ENCODE results near the gene CYB5D1. TPM values are rescaled to one million over a fixed set of nuclear protein-coding genes. Genes with fewer than 3 reads are reported as not detected.
A peak's percentile ranks its signal among the peaks of the same experiment; 100 is the strongest.

CYB5D1 gene
- total RNA-seq, 1 experiment from 2014 or later, result 10.2 TPM

GRCh38 chr17:7838090-7839075 is 19.4 kb upstream of the CYB5D1 start:
- Histone ChIP-seq H3K4me3 (ENCODE audit: insufficient read depth, low read depth, low read length) (peak overlapping the region; percentile 16; the same call in 1 of the 2 replicates), H3K27me3 (ENCODE audit: control insufficient read depth, insufficient read depth, low read length) (peaks cover 40% of the 10 kb centered on the region), H3K36me3 (replicated peaks; ENCODE audit: control insufficient read depth, insufficient read depth, low read length) (no peaks in the 10 kb centered on the region)
- DNase-seq, result peak; percentile 83

GRCh38 chr17:7839190-7839875 is 18.5 kb upstream of the CYB5D1 start:
- peak; percentile 30 for DNase-seq
- Histone ChIP-seq H3K4me3 (ENCODE audit: insufficient read depth, low read depth, low read length) (no peak overlapping the region), H3K36me3 (replicated peaks; ENCODE audit: control insufficient read depth, insufficient read depth, low read length) (no peaks in the 10 kb centered on the region), H3K27me3 (ENCODE audit: control insufficient read depth, insufficient read depth, low read length) (peaks cover 37% of the 10 kb centered on the region)

- peaks cover 35% of the 10 kb centered on the region for H3K27me3 ChIP-seq (ENCODE audit: control insufficient read depth, insufficient read depth, low read length)
- H3K36me3 ChIP-seq (replicated peaks; ENCODE audit: control insufficient read depth, insufficient read depth, low read length), result no peaks in the 10 kb centered on the region
- DNase-seq, result peak; percentile 21
- H3K4me3 ChIP-seq (ENCODE audit: insufficient read depth, low read depth, low read length), result no peak overlapping the region
These were observed 17.9 kb upstream of the CYB5D1 start for GRCh38 chr17:7839876-7840261.

- peaks cover 38% of the 10 kb centered on the region for H3K27me3 ChIP-seq (ENCODE audit: control insufficient read depth, insufficient read depth, low read length)
- DNase-seq, result no peak
These were observed 17.4 kb upstream of the CYB5D1 start for GRCh38 chr17:7840441-7840840.

GRCh38 chr17:7840875-7841274 is 16.9 kb upstream of the CYB5D1 start:
- no peaks in the 10 kb centered on the region for H3K36me3 ChIP-seq (replicated peaks; ENCODE audit: control insufficient read depth, insufficient read depth, low read length)
- peaks cover 39% of the 10 kb centered on the region for H3K27me3 ChIP-seq (ENCODE audit: control insufficient read depth, insufficient read depth, low read length)

More at GRCh38 chr17:7840441-7840840, 17.4 kb upstream of the CYB5D1 start:
- no peaks in the 10 kb centered on the region for H3K36me3 ChIP-seq (replicated peaks; ENCODE audit: control insufficient read depth, insufficient read depth, low read length)
- H3K4me3 ChIP-seq (ENCODE audit: insufficient read depth, low read depth, low read length), result no peak overlapping the region

GRCh38 chr17:7841396-7841914 is 16.3 kb upstream of the CYB5D1 start:
- H3K27me3 ChIP-seq (ENCODE audit: control insufficient read depth, insufficient read depth, low read length), result peaks cover 39% of the 10 kb centered on the region
- peak; percentile 90 for DNase-seq
- no peaks in the 10 kb centered on the region for H3K36me3 ChIP-seq (replicated peaks; ENCODE audit: control insufficient read depth, insufficient read depth, low read length)
- peak overlapping the region; percentile 86 for H3K4me3 ChIP-seq (ENCODE audit: insufficient read depth, low read depth, low read length)

More at GRCh38 chr17:7840875-7841274, 16.9 kb upstream of the CYB5D1 start:
- no peak overlapping the region for H3K4me3 ChIP-seq (ENCODE audit: insufficient read depth, low read depth, low read length)
- DNase-seq, result no peak

- Histone ChIP-seq H3K4me3 (ENCODE audit: insufficient read depth, low read depth, low read length) (peak overlapping the region; percentile 86), H3K36me3 (replicated peaks; ENCODE audit: control insufficient read depth, insufficient read depth, low read length) (no peaks in the 10 kb centered on the region), H3K27me3 (ENCODE audit: control insufficient read depth, insufficient read depth, low read length) (peaks cover 39% of the 10 kb centered on the region)
- DNase-seq, result peak; percentile 98
These were observed 15.9 kb upstream of the CYB5D1 start for GRCh38 chr17:7841915-7842379.

GRCh38 chr17:7842380-7843256 is 15.2 kb upstream of the CYB5D1 start:
- peak; percentile 79 for DNase-seq
- H3K36me3 ChIP-seq (replicated peaks; ENCODE audit: control insufficient read depth, insufficient read depth, low read length), result no peaks in the 10 kb centered on the region
- H3K27me3 ChIP-seq (ENCODE audit: control insufficient read depth, insufficient read depth, low read length), result peaks cover 39% of the 10 kb centered on the region
- H3K4me3 ChIP-seq (ENCODE audit: insufficient read depth, low read depth, low read length), result peak overlapping the region; percentile 86

- H3K27me3 ChIP-seq (ENCODE audit: control insufficient read depth, insufficient read depth, low read length), result peaks cover 39% of the 10 kb centered on the region
- no peak for DNase-seq
- peak overlapping the region; percentile 86 for H3K4me3 ChIP-seq (ENCODE audit: insufficient read depth, low read depth, low read length)
- H3K36me3 ChIP-seq (replicated peaks; ENCODE audit: control insufficient read depth, insufficient read depth, low read length), result no peaks in the 10 kb centered on the region
These were observed 14.6 kb upstream of the CYB5D1 start for GRCh38 chr17:7843257-7843535.

- Histone ChIP-seq H3K36me3 (replicated peaks; ENCODE audit: control insufficient read depth, insufficient read depth, low read length) (no peaks in the 10 kb centered on the region), H3K4me3 (ENCODE audit: insufficient read depth, low read depth, low read length) (peak overlapping the region; percentile 86), H3K27me3 (ENCODE audit: control insufficient read depth, insufficient read depth, low read length) (peaks cover 35% of the 10 kb centered on the region)
- DNase-seq, result peak; percentile 94
These were observed 14.1 kb upstream of the CYB5D1 start for GRCh38 chr17:7843536-7844291.

GRCh38 chr17:7844292-7845154 is 13.3 kb upstream of the CYB5D1 start:
- no peaks in the 10 kb centered on the region for H3K36me3 ChIP-seq (replicated peaks; ENCODE audit: control insufficient read depth, insufficient read depth, low read length)
- peak overlapping the region; percentile 86 for H3K4me3 ChIP-seq (ENCODE audit: insufficient read depth, low read depth, low read length)
- peaks cover 27% of the 10 kb centered on the region for H3K27me3 ChIP-seq (ENCODE audit: control insufficient read depth, insufficient read depth, low read length)
- DNase-seq, result peak; percentile 97

- H3K4me3 ChIP-seq (ENCODE audit: insufficient read depth, low read depth, low read length), result no peak overlapping the region
- peak; percentile 41 for DNase-seq
- H3K36me3 ChIP-seq (replicated peaks; ENCODE audit: control insufficient read depth, insufficient read depth, low read length), result no peaks in the 10 kb centered on the region
- peaks cover 17% of the 10 kb centered on the region for H3K27me3 ChIP-seq (ENCODE audit: control insufficient read depth, insufficient read depth, low read length)
These were observed 12.3 kb upstream of the CYB5D1 start for GRCh38 chr17:7845359-7846062.
